Esophagus squamous epithelium (tissue), 4 donors: Measurements from ENCODE around the gene UTP11.

Experiments
- POLR2A ChIP-seq, 4 donors: fragments of 450-650 bp; IDR thresholded peaks; one replicate each; pipeline ENCODE4 v1.6.1; 2017; ENCODE audit warnings: antibody characterized with exemption in 4 of 4, mild to moderate bottlenecking in 4 of 4, moderate library complexity in 3 of 4
- TF ChIP-seq, protein P1 (sequence below), 6 experiments: fragments of 450-650 bp in 4 of 6; fragments of 200-600 bp in 2 of 6; sonication (generic) in 2 of 6; IDR thresholded peaks; one replicate each; pipeline ENCODE4 v1.5.1; 2016 to 2019; ENCODE audit warnings: antibody characterized with exemption in 6 of 6, mild to moderate bottlenecking in 4 of 6, moderate library complexity in 4 of 6

GRCh38 chr1:37989361-37989930, 23.1 kb upstream of the UTP11 start:
- TF ChIP-seq, protein P1, sequence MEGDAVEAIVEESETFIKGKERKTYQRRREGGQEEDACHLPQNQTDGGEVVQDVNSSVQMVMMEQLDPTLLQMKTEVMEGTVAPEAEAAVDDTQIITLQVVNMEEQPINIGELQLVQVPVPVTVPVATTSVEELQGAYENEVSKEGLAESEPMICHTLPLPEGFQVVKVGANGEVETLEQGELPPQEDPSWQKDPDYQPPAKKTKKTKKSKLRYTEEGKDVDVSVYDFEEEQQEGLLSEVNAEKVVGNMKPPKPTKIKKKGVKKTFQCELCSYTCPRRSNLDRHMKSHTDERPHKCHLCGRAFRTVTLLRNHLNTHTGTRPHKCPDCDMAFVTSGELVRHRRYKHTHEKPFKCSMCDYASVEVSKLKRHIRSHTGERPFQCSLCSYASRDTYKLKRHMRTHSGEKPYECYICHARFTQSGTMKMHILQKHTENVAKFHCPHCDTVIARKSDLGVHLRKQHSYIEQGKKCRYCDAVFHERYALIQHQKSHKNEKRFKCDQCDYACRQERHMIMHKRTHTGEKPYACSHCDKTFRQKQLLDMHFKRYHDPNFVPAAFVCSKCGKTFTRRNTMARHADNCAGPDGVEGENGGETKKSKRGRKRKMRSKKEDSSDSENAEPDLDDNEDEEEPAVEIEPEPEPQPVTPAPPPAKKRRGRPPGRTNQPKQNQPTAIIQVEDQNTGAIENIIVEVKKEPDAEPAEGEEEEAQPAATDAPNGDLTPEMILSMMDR (IDR thresholded peaks at IDR 0.05), result no peak
- TF ChIP-seq POLR2A (IDR thresholded peaks at IDR 0.05), result no peak
